ENCODE measurements around the gene GSE1. TPM values are rescaled to one million over a fixed set of nuclear protein-coding genes. Genes with fewer than 3 reads are reported as not detected.

The GSE1 gene
- total RNA-seq, 1 experiment from 2014 or later = 38.4 TPM

DNA sequence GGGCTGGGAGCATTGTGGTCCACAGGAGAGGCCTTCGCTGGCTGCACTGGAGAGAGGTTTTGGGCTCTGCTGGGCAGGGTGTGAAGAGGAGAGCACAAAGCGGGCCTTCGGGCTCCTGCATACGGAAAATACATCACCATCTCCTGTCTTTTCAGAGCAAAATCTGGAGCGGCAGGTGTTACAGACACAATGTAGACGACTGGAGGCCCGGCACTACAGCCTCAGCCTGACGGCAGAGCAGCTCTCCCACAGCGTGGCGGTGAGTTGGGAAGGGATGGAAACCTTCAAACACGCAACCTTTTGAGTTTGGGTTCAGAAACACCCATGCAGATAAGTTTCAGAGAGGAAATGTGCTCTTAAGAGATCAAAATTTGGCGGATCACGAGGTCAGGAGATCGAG, 57.7 kb downstream of the GSE1 start:
- ATAC-seq = no peak
- ChIA-PET CTCF (no interaction called here), POLR2A (ENCODE audit: unreplicated experiment) (no interaction called here)
- no peak overlapping the region for H2AFZ ChIP-seq (ENCODE audit: low read length)
- H3K9ac ChIP-seq (ENCODE audit: low read length) = no peak overlapping the region
- H4K20me1 ChIP-seq (ENCODE audit: low read length) = no peaks in the 10 kb centered on the region
- H3K4me2 ChIP-seq (ENCODE audit: low read length) = no peak overlapping the region
- H3K4me1 ChIP-seq (ENCODE audit: insufficient read depth, low read length) = no peaks in the 10 kb centered on the region
- intact Hi-C loops (cut with micrococcal nuclease) = no loop called here
- no peaks in the 10 kb centered on the region for H3K9me2 ChIP-seq (replicated peaks; ENCODE audit: low read length)
- no peak for DNase-seq
- peaks cover 45% of the 10 kb centered on the region for H3K36me3 ChIP-seq (ENCODE audit: low read depth, low read length)
- H3K27ac ChIP-seq (ENCODE audit: low read length) = no peak overlapping the region
- no TSS peak for BruUV-seq (replicated peaks)
- no peaks in the 10 kb centered on the region for H3K9me3 ChIP-seq (ENCODE audit: low read length)
- H3K4me3 ChIP-seq (ENCODE audit: low read length) = no peak overlapping the region
- no peaks in the 10 kb centered on the region for H3K27me3 ChIP-seq (ENCODE audit: low read length)
- TF ChIP-seq EZH2phosphoT487 (IDR thresholded peaks at IDR 0.05; ENCODE audit: borderline replicate concordance, low read length) (no peak), EZH2 (IDR thresholded peaks at IDR 0.05; ENCODE audit: low read length, unreplicated experiment) (no peak)
- TF ChIP-seq, protein P1, sequence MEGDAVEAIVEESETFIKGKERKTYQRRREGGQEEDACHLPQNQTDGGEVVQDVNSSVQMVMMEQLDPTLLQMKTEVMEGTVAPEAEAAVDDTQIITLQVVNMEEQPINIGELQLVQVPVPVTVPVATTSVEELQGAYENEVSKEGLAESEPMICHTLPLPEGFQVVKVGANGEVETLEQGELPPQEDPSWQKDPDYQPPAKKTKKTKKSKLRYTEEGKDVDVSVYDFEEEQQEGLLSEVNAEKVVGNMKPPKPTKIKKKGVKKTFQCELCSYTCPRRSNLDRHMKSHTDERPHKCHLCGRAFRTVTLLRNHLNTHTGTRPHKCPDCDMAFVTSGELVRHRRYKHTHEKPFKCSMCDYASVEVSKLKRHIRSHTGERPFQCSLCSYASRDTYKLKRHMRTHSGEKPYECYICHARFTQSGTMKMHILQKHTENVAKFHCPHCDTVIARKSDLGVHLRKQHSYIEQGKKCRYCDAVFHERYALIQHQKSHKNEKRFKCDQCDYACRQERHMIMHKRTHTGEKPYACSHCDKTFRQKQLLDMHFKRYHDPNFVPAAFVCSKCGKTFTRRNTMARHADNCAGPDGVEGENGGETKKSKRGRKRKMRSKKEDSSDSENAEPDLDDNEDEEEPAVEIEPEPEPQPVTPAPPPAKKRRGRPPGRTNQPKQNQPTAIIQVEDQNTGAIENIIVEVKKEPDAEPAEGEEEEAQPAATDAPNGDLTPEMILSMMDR (conservative IDR thresholded peaks at IDR 0.05; ENCODE audit: low read depth, low read length) = no peak
- no peaks in the 10 kb centered on the region for H3F3A ChIP-seq (ENCODE audit: low read length, unreplicated experiment)
- no peaks in the 10 kb centered on the region for H3K79me2 ChIP-seq (ENCODE audit: low read length)

DNA sequence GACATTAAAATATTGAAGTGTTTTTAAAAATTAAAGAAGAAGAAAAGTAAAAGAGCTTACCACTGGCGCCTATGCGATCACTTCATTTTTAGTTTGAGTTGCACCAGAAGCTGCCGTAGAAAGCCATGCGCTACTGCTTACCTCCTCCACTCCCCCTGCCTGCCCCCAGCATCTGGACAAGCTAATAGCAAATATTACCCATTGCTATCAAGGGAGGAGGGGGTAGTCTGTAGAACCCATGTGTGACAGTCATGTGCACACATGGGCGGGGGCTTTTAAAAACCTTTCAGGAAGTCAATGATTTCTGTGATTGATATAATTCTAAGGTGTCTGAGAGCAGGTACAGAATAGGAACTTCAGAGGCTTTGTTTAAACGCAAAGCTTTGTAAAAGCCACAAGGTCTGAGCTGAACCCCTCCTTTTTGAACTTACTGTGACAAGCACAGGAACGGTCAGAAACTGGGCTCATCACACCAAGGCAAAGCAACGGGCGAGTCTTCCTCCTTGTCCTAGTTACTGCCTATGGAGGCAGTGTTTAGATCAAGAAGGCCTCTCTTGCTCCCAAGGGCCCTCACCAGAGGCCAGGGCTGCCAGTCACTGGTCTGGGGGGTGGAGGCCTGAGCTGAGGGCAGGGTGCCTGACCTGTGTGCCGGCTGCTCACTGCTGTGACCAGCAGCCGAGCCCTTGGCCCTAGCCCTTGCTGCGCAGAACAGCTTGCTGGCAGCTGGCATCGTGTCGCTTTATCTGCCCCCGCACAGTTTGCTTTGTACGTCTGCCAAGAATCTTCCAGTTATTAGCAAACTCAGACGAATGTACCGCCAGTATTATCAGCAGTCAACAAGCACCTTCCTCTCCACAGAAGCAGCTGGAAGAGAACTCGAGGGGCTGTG, 60.7 kb downstream of the GSE1 start:
- no peaks in the 10 kb centered on the region for H3K9me3 ChIP-seq (ENCODE audit: low read length)
- H2AFZ ChIP-seq (ENCODE audit: low read length) = no peak overlapping the region
- no peak overlapping the region for H3K9ac ChIP-seq (ENCODE audit: low read length)
- ATAC-seq (no peak), DNase-seq (no peak)
- H3K79me2 ChIP-seq (ENCODE audit: low read length) = no peaks in the 10 kb centered on the region
- H3K27ac ChIP-seq (ENCODE audit: low read length) = no peak overlapping the region
- H3K4me2 ChIP-seq (ENCODE audit: low read length) = no peak overlapping the region
- POLR2A ChIA-PET (ENCODE audit: unreplicated experiment) = no interaction called here
- no peaks in the 10 kb centered on the region for H3K9me2 ChIP-seq (replicated peaks; ENCODE audit: low read length)
- no peaks in the 10 kb centered on the region for H3K27me3 ChIP-seq (ENCODE audit: low read length)
- no peak overlapping the region for H3K4me3 ChIP-seq (ENCODE audit: low read length)
- H3F3A ChIP-seq (ENCODE audit: low read length, unreplicated experiment) = no peaks in the 10 kb centered on the region
- H4K20me1 ChIP-seq (ENCODE audit: low read length) = no peaks in the 10 kb centered on the region
- TF ChIP-seq EZH2phosphoT487 (IDR thresholded peaks at IDR 0.05; ENCODE audit: borderline replicate concordance, low read length) = no peak
- TF ChIP-seq EZH2 (IDR thresholded peaks at IDR 0.05; ENCODE audit: low read length, unreplicated experiment) = no peak
- TF ChIP-seq, protein P1 (conservative IDR thresholded peaks at IDR 0.05; ENCODE audit: low read depth, low read length) = no peak
- CTCF ChIA-PET = interaction anchor here (0.6 kb wide), 1 partner anchor 787 kb away, joined by 3 read pairs; no protein-coding TSS in a partner anchor
- no TSS peak for BruUV-seq (replicated peaks)
- H3K4me1 ChIP-seq (ENCODE audit: insufficient read depth, low read length) = no peaks in the 10 kb centered on the region
- peaks cover 37% of the 10 kb centered on the region for H3K36me3 ChIP-seq (ENCODE audit: low read depth, low read length)
- intact Hi-C loops (cut with micrococcal nuclease) = no loop called here

DNA sequence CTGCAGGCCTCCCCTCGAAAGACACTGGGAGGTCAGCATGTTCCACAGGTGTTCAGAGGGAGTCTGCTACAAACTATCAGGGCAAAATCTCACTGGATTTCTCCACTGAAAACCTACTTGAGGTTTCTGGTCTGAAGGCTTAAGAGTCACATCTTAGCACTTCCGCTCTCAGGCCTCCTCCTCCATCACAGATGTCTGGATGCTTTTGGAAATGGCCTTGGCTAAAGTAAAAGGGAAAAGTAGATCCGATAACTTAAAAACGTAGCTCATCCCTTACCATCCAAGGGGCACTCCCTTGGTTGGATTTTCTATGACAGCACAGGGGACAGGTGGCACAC, 61.3 kb downstream of the GSE1 start:
- Histone ChIP-seq H3K4me2 (ENCODE audit: low read length) (no peak overlapping the region), H3K4me3 (ENCODE audit: low read length) (no peak overlapping the region), H3K27me3 (ENCODE audit: low read length) (no peaks in the 10 kb centered on the region), H4K20me1 (ENCODE audit: low read length) (no peaks in the 10 kb centered on the region), H3F3A (ENCODE audit: low read length, unreplicated experiment) (no peaks in the 10 kb centered on the region), H3K27ac (ENCODE audit: low read length) (no peak overlapping the region), H3K9me2 (replicated peaks; ENCODE audit: low read length) (no peaks in the 10 kb centered on the region), H3K9me3 (ENCODE audit: low read length) (no peaks in the 10 kb centered on the region), H3K9ac (ENCODE audit: low read length) (no peak overlapping the region), H2AFZ (ENCODE audit: low read length) (no peak overlapping the region), H3K79me2 (ENCODE audit: low read length) (no peaks in the 10 kb centered on the region), H3K36me3 (ENCODE audit: low read depth, low read length) (peaks cover 37% of the 10 kb centered on the region), H3K4me1 (ENCODE audit: insufficient read depth, low read length) (no peaks in the 10 kb centered on the region)
- ATAC-seq = no peak
- TF ChIP-seq EZH2 (IDR thresholded peaks at IDR 0.05; ENCODE audit: low read length, unreplicated experiment) = no peak
- TF ChIP-seq, protein P1 (conservative IDR thresholded peaks at IDR 0.05; ENCODE audit: low read depth, low read length) = no peak
- no peak for TF ChIP-seq EZH2phosphoT487 (IDR thresholded peaks at IDR 0.05; ENCODE audit: borderline replicate concordance, low read length)
- ChIA-PET POLR2A (ENCODE audit: unreplicated experiment) (no interaction called here), CTCF (no interaction called here)
- no peak for DNase-seq
- intact Hi-C loops (cut with micrococcal nuclease) = no loop called here
- BruUV-seq (replicated peaks) = no TSS peak

All from PC-3 (cell line).